Measurements from ENCODE around the gene ULBP3.

ULBP3 gene

DNA sequence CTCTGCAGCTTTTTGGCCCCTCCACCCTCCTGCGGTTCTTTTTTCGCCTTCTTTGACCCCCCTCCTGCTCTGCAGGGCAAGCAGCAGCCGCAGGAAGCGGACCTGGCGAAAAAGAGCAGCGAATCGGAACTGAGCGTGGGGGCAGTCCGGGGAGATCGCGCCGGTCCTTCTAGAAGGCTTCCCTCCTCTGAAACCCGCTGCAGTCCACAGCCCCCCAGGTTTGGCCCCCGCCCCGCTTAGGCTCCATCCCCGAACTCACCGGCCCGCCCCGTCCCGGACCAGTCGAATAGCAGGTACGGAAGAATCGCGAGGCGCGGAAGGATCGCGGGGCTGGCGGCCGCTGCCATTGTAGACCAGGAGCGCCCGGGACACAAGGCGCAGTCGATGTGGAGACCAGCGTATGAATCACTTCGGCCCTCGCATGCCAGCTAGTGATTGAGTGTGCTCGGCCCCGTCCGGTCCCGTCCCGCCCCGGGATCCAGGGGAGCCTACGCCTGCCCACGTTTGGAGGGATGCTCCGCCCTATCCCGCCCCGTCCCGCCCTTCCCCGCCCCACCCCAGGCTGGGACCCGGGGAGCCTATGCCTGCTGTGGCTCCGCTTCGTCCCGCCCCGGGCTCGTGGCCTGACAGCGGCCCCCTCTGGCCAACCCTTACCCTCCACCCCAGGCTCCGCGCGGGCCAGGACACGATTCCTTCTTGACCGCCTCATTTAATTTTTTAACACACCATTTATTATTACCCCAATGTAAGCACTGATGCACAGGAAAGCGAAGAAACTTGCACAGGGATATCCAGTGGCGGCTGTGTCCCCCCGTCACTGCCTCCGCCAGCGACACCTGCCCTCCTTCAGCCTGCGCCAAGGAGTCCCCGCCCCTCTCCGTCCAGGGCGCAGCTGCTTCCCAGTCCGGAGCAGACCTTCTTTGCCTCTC lies at the start of gene ULBP3:
TSS of gene ULBP3 (minus strand) at position 402 of the 929 bp plus-strand sequence. CDS start at position 347, 55 bp downstream.
- peak; percentile 27 for DNase-seq (ENCODE audit: low read depth, low spot score)

DNA sequence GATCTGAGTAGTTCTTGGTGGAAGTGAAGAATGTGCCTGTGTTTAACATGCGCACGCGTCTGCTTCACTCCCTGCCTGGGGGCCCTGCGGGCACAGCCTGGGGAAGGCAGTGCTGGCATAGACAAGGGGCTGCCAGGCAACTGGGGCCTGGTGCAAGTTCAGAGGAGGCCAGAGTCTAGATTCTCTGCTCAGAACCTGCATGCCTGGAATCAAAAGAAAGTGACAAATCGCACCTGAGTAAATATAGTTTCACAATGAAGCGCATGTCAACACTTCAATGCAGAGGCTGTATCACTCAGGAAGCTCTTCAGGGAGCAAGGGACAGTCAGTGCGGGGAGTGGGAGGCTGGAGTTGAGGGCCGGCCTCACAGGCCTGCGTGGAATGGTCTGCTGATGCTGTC lies 49.7 kb upstream of the ULBP3 start:
- DNase-seq (ENCODE audit: low read depth, low spot score): no peak

DNA sequence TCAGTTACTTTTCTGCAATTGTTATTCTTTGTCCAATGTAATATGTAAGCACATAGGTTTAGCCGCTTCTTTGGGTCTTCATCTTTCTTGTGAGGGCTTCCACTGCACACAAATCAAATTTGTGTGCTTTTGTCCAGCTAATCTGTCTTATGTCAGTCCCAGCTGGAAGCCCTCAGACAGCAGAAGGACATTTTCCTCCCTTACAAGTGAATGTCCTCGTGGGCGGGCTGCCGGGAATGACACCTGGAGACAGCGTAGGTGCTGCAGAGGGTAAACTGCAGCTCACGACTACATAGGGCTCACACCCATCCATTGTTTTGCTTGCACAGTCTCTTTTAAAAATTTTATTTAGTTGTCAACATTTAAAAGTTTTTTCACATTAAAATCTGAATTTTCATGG lies 49.3 kb upstream of the ULBP3 start:
- no peak for DNase-seq (ENCODE audit: low read depth, low spot score)

DNA sequence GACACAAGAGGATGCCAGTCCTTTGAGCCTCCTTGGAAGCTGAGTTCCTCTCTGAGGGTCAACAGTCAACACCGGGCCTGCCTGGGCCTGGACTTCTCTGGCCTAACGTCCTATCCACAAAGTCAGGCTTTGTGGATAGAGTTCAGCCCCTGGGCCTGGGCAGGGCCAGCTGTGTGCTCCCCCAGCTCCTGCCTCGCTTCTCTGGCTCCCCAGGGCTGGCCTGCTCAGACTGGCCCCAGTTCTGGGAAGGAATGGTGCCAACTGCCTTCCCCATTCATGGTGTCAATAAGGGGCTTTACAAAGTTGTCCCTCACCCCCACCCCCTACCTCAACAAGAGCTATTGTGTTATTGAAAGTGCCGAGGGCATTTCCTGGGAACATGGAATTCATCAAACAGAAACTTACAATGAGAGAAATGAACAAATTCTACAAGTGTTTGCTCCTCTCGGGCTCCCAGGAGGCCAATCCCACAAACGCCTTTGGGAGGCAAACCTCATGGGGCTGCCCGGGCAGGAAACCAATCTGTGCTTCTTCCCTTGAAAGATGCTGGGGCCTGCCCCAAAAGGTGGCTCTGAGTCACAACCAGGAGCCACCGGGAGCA lies 47.4 kb upstream of the ULBP3 start:
- no peak for DNase-seq (ENCODE audit: low read depth, low spot score)

DNA sequence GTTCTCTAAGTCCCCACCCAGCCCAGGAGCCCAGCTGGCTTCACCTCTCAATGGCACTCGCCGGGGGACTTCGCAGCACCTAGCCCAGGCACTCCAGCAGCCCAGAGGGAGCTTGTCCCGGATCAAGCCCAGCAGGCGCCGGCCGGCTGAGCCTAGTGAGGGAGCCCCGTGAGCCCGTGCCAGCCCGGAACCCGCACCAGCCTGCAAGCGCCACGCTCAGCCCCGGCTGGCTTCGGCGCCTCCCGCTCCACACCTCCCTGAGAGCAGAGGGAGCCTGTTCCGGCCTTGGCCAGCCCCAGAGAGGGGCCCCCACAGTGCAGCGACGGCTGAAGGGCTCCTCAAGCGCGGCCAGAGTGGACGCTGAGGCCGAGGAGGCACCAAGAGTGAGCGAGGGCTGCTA lies 46.8 kb upstream of the ULBP3 start:
- no peak for DNase-seq (ENCODE audit: low read depth, low spot score)

DNA sequence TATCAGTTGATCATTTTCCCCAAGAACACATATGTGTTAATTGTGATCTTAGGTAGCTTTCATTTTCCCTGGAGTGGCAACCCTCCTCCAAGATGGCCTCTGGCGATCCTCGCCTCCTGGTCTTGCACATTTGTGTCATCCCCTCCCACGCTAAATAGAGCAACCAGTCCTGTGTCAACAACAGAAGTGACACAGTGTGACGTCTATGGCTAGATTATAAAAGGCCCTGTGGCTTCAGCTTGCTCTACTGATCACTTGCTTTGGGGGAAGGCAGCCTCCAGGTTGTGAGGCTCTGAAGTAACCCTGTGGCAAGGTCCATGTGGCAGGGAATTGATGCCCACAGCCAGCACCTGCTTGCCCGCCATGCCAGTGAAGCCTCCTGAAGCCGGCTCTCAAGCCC lies 43.3 kb upstream of the ULBP3 start:
- no peak for DNase-seq (ENCODE audit: low read depth, low spot score)

DNA sequence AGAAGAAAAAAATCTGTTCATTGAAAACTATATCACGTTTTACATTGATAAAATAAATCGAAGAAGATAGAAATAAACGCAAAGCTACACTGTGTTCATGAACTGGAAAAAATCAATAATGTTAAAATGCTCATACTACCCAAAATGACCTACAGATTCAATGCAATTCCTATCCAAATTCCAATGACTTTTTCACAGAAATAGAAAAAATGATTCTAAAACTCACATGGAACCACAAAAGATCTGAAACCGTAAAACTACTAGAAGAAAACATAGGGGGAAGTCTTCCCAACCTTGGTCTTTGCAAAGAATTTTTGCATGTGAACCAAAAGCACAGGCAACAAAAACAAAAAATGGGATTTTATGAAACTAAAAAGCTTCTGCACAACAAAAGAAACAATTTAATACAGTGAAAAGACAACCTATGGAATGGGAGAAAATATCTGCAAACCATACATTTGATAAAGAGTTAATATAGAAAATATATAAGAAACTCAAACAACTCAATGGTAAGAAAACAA lies 33.9 kb upstream of the ULBP3 start:
- no peak for DNase-seq (ENCODE audit: low read depth, low spot score)

DNA sequence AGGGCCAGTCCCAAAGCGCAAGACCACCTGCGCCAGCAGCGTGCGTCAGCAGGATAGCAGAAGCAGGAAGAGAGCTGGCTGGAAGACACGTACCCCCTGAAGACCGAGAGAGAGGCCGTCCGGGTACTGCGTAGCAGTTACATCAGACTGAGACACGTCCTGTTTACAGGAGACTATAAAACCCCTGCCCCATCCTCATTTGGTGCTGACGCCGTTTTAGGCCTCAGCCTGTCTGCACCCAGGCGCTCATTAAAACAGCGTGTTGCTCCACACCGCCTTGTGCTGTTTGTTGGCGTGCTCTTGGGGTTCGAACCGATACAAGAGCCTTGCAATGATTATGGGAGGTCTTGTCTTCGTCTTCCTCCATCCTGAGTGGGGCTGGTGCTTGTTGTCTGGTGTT lies 31.8 kb upstream of the ULBP3 start:
- no peak for DNase-seq (ENCODE audit: low read depth, low spot score)

DNA sequence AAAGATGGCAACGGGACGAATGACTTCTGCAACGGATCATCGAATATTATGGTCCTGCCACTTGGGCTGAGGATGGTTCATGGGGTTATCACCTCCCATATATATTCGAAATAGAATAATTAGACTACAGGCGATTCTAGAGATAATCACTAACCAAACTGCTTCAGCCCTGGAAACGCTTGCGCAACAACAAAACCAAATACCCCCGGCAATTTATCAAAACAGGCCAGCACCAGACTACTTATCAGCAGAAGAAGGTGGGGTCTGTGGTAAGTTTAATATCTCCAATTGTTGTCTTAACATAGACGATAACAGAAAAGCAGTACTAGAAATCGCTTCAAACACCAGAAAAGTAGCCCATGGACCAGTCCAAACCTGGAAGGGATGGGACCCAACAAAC lies 31.0 kb upstream of the ULBP3 start:
- DNase-seq (ENCODE audit: low read depth, low spot score): no peak

DNA sequence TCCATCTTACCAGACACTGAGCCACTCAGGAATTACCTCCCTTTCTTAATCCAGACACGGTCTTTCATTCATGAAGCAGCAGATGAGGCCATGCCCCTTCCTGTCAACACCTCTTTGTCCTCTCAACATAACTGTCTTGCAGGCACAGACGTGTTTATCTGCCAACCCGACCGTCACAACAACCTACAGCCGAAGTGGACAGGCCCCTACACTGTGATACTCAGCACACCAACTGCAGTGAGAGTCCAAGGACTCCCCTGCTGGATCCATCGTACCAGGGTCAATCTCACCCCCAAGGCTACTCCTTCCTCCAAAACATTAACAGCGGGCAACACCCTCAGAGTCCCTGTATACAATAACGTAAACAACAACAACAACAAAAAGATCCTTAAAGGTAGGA lies 30.6 kb upstream of the ULBP3 start:
- DNase-seq (ENCODE audit: low read depth, low spot score): no peak

DNA sequence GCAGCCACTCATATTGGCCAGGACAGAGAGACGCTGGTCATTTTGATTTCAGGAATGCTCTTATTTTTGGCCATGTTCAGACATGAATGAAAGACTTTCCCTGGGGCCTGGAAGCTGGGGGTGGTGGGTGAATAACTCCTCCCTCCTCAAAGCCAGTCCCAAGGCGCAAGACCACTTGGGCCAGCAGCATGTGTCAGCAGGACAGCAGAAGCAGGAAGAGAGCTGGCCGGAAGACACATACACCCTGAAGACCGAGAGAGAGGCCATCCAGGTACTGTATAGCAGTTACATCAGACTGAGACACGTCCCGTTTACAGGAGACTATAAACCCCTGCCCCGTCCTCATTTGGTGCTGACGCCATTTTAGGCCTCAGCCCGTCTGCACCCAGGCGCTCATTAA lies 29.2 kb upstream of the ULBP3 start:
- no peak for DNase-seq (ENCODE audit: low read depth, low spot score)

DNA sequence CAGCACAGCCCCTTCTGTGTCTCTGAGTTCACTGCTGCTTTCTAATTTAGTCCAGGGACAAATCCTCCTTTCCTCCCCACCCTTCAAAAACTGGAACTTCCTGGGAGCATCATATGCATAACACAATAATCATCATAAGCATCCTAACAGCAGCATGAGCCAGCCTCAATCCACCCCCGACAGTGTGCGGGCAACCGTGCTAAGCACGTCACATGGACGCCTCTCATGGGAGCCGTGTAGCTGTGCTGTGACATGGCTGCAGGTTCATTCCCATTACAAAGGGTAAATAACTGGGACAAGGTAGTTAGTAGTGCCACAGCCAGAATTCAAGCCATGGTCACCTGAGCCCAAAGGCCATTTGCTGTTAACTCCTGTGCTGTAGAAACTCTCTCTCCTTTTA lies 24.5 kb upstream of the ULBP3 start:
- DNase-seq (ENCODE audit: low read depth, low spot score): no peak

DNA sequence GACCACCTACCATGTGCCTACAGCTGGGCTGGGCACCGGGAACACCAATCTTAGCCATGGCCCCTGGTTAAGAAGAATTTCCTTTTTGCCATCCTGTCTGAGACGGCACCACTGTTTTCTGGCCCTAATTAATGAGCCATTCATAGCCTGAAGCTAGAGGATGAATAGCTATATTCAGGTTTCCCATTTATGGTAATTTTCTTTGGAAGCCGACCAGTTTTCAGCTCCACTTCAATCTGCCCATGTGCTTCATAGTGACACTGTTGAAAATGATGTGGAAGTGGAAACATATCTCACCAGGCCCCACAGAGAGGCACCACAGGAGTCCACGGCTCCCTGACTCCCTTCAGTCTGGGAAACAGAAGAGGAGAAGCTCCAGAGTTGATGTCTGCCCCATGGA lies 22.6 kb upstream of the ULBP3 start:
- DNase-seq (ENCODE audit: low read depth, low spot score): no peak

DNA sequence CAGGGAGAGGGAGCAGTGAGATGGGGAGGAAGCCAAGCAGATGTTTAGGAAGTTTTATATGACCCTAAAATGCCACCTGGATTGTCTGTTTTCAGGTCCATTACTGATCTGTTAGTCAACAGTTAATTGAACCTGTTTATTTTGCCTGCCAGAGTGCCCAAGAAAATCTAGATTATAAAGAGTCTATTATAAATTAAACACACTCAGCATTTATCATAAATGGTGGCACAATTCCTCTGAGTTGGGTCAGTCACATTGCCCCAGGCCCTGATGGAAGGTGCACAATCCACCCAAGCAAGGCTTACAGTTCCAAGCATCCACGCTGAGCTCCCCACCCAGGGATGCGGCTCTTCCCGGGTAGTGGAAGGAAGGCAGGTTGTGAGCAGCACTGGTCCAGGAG lies 21.4 kb upstream of the ULBP3 start:
- no peak for DNase-seq (ENCODE audit: low read depth, low spot score)

DNA sequence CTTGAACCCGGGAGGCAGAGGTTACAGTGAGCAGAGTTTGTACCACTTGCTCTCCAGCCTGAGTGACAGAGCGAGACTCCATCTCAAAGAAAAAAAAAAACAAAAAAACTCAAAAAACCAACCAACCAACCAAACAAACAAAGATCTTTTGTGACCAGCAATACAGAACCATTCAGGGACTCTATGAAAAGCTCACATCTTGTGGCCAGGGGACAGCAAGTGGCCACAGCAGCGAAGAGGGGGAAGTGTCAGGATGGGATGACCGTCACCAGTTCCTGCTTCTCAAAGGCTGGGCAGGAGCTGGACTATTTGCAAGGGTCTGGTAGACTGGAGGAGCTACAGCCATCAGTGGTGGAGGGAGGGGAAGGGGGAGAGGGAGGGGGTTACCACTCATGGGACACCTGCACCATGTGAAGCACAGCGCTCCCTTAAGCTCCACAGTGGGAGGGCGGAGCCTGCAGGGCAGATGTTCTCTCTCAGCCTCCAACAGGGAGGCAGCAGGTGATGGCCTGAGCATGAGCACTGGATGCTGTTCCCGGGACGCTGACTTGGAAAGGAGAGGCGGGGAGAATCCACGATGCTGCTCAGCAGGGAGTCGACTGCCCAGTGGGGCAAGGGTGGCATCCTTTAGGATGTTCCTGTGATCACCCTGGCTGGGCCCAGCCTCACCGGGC lies 19.7 kb upstream of the ULBP3 start:
- DNase-seq (ENCODE audit: low read depth, low spot score): no peak

DNA sequence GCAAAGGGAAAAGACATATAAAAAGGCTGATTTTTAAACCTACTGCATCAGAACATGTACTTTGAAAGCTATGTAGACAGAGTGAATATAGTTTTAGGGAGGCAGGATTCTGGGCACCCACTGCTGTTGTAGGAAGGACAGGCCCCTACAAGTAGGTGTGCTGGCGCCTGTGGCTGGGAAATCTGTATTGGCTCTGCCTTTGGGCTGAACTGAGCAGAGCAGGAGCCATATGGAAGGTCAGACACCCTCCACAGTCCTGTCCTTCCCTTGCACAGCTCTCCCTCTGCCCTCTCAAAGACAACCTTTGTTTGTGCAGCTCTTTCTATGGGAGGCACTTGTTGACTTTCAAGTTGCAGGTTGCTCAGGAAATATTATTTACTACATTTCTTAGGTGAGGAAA lies 18.4 kb upstream of the ULBP3 start:
- no peak for DNase-seq (ENCODE audit: low read depth, low spot score)

DNA sequence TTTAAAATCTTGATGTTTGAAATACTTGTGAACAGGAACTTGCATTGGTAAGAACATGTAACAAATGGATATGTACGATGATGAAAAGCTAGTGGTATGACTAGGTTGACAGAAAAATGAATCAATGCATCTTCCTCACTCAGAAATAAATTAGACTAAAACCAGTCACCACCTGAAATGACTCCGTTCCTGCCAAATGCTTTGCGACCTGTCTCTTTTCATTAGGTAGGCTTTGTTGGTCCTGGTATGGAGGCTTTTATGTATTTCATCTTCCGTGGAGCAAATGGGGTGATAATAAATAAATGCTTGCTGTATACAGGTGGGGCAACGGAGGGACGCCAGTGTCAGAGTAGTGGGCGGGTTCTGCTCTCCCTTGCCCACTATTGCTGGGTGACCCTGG lies 17.1 kb upstream of the ULBP3 start:
- DNase-seq (ENCODE audit: low read depth, low spot score): no peak

DNA sequence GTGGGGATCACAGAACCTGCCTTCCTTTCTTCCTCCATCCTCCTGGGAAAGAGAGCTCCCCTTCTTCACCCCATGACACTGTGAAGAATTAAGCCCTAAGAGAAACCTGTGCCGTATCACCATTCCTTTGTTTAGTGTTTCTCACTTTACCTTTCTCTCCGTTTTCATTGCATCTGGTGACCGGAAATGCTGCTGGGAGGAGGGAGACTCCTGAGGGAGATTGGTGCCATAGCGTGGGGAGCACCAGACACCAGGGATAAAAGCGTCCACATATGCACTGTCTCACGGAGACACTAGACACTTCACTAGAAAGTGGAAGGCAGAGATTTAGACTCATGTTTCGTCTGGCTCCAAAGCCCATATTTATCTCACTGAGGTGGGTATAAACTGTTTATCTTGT lies 15.5 kb upstream of the ULBP3 start:
- no peak for DNase-seq (ENCODE audit: low read depth, low spot score)

DNA sequence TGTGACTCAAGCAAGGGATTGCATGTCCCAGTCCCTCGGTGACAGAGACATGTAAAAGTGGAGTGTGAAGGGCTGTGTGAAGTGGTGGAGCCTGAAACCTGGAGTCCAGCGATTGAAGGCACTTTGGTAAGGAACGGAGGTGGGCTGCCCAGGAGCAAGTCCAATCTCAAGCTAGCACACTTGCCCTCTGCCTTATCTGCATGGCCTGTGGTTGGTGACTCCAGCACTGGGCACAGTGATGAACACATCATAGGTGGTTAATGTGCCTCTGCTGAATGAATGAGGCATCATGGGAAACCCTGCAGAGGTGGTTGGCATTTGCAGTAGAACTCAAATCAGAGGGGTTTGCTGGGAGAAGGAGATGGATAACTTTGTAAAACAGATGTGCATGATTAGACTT lies 14.9 kb upstream of the ULBP3 start:
- no peak for DNase-seq (ENCODE audit: low read depth, low spot score)

DNA sequence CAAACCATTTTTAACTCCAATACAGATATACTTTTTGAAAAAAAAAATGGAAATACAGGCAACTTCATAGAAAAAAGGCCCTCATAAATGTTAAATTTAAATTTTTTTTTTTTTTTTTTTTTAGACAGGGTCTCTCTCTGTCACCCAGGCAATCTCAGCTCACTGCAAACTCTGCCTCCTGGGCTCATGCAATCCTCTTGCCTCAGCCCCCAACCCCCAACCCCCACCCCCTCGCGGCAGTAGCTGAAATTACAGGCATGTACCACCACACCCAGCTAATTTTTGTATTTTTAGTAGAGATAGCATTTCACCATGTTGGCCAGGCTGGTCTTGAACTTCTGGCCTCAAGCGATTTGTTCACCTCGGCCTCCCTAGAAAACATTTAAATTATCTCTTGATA lies 12.8 kb upstream of the ULBP3 start:
- DNase-seq (ENCODE audit: low read depth, low spot score): no peak

DNA sequence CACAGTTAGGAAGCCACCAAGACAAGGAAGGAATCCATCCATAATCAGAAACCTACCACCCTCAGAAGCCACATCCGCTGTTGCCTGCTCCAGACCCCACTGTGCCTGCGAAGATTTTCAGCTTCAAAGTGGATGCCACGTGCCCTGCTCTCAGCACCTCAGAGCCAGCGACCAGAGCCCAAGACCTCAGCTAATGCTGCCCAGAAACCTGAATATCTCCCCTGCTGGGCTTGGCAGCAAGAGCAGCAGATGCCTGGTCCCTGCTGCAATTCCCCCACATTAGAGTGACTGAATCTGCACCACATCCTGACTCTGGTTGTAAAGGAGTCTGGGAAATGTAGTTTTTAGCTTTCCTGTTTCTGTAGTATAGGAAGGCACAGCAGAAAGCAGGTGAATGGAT lies 10.7 kb upstream of the ULBP3 start:
- DNase-seq (ENCODE audit: low read depth, low spot score): no peak

DNA sequence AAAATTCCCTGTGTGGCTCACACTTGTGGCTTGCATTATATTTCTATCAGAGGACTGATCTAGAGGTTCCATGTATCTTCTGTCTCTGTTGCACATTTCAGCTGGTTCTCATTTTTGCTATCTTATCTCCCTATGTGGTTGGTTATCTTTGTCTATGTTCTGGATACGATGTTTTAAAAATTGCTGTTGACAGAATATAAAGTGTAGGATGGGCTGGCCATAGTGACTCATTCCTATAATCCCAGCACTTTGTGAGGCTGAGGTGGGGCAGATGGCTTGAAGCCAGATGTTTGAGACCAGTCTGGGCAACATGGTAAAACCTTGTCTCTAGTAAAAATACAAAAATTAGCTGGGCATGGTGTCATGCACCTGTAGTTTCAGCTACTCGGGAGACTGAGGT lies 9.9 kb upstream of the ULBP3 start:
- DNase-seq (ENCODE audit: low read depth, low spot score): no peak

Measured in brain pericyte (primary cell).